ENCODE data around the gene MLN.

The MLN gene

GRCh38 chr6:33797626-33798342 is 6.0 kb downstream of the MLN start:
- H3K4me1 Mint-ChIP-seq = peaks cover 0 to 5% of the 10 kb centered on the region in 2 donors
- peaks cover 34 to 49% of the 10 kb centered on the region in 2 donors for H3K27me3 Mint-ChIP-seq
- peak overlapping the region; percentile 15 for H3K27ac Mint-ChIP-seq
- DNase-seq = no peak
- H3K9me3 Mint-ChIP-seq = no peaks in the 10 kb centered on the region
- ATAC-seq (replicated peaks) = no peak
- no peak overlapping the region for H3K4me3 Mint-ChIP-seq
- H3K36me3 Mint-ChIP-seq = no peaks in the 10 kb centered on the region

- H3K36me3 Mint-ChIP-seq = peaks cover 0 to 2% of the 10 kb centered on the region in 2 donors
- no peak overlapping the region for H3K4me3 Mint-ChIP-seq
- H3K9me3 Mint-ChIP-seq = no peaks in the 10 kb centered on the region
- H3K27ac Mint-ChIP-seq = peak overlapping the region; percentile 33
- ATAC-seq (replicated peaks) = peak in 1 of 2 donors; percentile 38
- peaks cover 4 to 8% of the 10 kb centered on the region in 2 donors for H3K4me1 Mint-ChIP-seq
- peaks cover 25 to 37% of the 10 kb centered on the region in 2 donors for H3K27me3 Mint-ChIP-seq
- no peak for DNase-seq
Measured at GRCh38 chr6:33794910-33795623, 8.7 kb downstream of the MLN start.

DNA sequence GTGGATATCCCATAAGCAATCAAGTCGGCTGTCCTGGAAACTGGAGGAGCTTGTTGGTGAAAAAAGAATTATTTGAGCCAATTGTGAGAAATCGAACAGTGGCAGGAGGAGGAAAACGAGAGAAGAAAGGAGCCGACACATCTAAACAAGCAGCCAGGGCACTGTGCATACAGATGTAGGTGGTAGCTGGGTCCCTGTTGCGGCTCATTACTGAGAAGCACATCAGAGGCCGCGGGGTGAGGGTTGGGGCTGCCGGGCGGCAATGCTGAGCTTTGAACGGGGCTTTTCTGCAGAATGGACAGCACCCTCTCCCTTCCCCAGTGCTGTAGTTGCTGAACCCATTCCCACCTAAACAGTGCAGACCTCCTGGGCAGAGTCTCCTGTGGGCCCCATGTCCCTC is 10.8 kb downstream of the MLN start:
- DNase-seq = no peak
- Mint-ChIP-seq H3K27me3 (peaks cover 9 to 20% of the 10 kb centered on the region in 2 donors), H3K4me3 (no peak overlapping the region), H3K27ac (peak overlapping the region; percentile 10), H3K4me1 (peaks cover 10 to 14% of the 10 kb centered on the region in 2 donors), H3K9me3 (no peaks in the 10 kb centered on the region), H3K36me3 (peaks cover 2 to 6% of the 10 kb centered on the region in 2 donors)
- no peak for ATAC-seq (replicated peaks)

- Mint-ChIP-seq H3K27ac (no peak overlapping the region), H3K27me3 (peaks cover 0 to 10% of the 10 kb centered on the region in 2 donors), H3K4me1 (peaks cover 22 to 23% of the 10 kb centered on the region in 2 donors), H3K9me3 (no peaks in the 10 kb centered on the region), H3K4me3 (no peak overlapping the region), H3K36me3 (peaks cover 4 to 9% of the 10 kb centered on the region in 2 donors)
- DNase-seq = no peak
- no peak for ATAC-seq (replicated peaks)
Measured at GRCh38 chr6:33791620-33792019, 12.2 kb downstream of the MLN start.

- H3K27me3 Mint-ChIP-seq = peaks cover 0 to 6% of the 10 kb centered on the region in 2 donors
- DNase-seq (no peak), ATAC-seq (replicated peaks) (no peak)
- H3K4me3 Mint-ChIP-seq = no peak overlapping the region
- peaks cover 8 to 14% of the 10 kb centered on the region in 2 donors for H3K36me3 Mint-ChIP-seq
- no peaks in the 10 kb centered on the region for H3K9me3 Mint-ChIP-seq
- peaks cover 28 to 31% of the 10 kb centered on the region in 2 donors for H3K4me1 Mint-ChIP-seq
- H3K27ac Mint-ChIP-seq = no peak overlapping the region
Measured at GRCh38 chr6:33790910-33791309, 12.9 kb downstream of the MLN start.

GRCh38 chr6:33790379-33790778 is 13.4 kb downstream of the MLN start:
- Mint-ChIP-seq H3K4me1 (peaks cover 28 to 34% of the 10 kb centered on the region in 2 donors), H3K9me3 (no peaks in the 10 kb centered on the region), H3K27ac (peak overlapping the region; percentile 5), H3K36me3 (peaks cover 8 to 14% of the 10 kb centered on the region in 2 donors), H3K27me3 (peaks cover 0 to 6% of the 10 kb centered on the region in 2 donors), H3K4me3 (peak overlapping the region; percentile 33 to 37)
- DNase-seq = no peak
- ATAC-seq (replicated peaks) = no peak

- no peaks in the 10 kb centered on the region for H3K9me3 Mint-ChIP-seq
- ATAC-seq (replicated peaks) = no peak
- peak overlapping the region; percentile 78 to 86 for H3K4me3 Mint-ChIP-seq
- peaks cover 0 to 6% of the 10 kb centered on the region in 2 donors for H3K27me3 Mint-ChIP-seq
- peaks cover 30 to 42% of the 10 kb centered on the region in 2 donors for H3K4me1 Mint-ChIP-seq
- no peak for DNase-seq
- H3K36me3 Mint-ChIP-seq = peaks cover 14 to 22% of the 10 kb centered on the region in 2 donors
- peak overlapping the region; percentile 95 for H3K27ac Mint-ChIP-seq
Measured at GRCh38 chr6:33789550-33789895, 14.3 kb downstream of the MLN start.

DNA sequence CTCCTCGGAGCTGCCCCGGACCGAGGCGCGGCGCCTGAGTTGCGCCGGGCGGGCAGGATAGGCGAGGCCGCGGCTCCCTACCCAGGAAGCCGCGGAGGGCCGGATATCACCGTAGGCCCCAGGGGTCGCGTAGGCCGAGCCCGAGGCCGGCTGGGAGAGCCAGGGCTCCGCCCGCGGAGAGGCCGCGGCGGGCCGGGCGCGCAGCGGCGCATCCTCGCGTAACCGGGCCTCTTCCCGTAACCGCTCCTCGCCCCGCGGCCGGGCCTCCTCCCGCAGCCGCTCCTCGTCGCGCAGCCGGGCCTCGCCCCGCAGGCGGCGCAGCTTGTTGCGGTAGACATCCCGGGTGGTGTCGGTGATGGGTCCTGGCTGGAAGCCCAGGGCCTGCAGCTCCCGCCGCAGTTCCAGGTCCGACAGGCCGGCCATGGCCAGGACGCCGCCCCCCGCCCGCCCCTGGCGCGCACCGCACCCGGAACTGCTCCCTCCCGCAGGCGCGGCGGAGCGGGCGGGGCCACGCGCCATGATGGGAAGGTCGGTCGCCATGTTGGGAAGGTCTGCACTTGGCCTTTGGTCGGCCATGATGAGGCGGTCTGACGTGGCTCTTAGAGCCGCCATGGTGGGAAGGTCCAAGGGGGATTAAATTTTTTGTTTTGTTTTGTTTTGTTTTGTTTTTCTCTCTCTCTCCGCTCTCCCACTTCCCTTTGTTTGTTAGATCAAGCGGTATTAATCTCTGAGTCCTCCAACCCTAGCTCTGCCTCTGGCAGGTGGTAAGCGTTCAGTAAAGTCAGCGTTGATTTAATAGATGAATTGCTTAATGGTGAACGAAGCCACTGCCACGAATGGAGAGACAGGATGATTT is 14.9 kb downstream of the MLN start, which contains the start of gene LEMD2:
Gene LEMD2 (minus strand): TSS at position 437 of the 856 bp plus-strand sequence. CDS start 14 bp downstream, at position 423.
- peaks cover 0 to 6% of the 10 kb centered on the region in 2 donors for H3K27me3 Mint-ChIP-seq
- DNase-seq (peak; percentile 92), ATAC-seq (replicated peaks) (peak; percentile 88 to 90)
- peaks cover 16 to 25% of the 10 kb centered on the region in 2 donors for H3K36me3 Mint-ChIP-seq
- peak within 1 kb of the TSS; percentile 86 to 91 for H3K4me3 Mint-ChIP-seq
- no peaks in the 10 kb centered on the region for H3K9me3 Mint-ChIP-seq
- peaks cover 31 to 48% of the 10 kb centered on the region in 2 donors for H3K4me1 Mint-ChIP-seq
- peak within 1 kb of the TSS; percentile 95 for H3K27ac Mint-ChIP-seq

DNA sequence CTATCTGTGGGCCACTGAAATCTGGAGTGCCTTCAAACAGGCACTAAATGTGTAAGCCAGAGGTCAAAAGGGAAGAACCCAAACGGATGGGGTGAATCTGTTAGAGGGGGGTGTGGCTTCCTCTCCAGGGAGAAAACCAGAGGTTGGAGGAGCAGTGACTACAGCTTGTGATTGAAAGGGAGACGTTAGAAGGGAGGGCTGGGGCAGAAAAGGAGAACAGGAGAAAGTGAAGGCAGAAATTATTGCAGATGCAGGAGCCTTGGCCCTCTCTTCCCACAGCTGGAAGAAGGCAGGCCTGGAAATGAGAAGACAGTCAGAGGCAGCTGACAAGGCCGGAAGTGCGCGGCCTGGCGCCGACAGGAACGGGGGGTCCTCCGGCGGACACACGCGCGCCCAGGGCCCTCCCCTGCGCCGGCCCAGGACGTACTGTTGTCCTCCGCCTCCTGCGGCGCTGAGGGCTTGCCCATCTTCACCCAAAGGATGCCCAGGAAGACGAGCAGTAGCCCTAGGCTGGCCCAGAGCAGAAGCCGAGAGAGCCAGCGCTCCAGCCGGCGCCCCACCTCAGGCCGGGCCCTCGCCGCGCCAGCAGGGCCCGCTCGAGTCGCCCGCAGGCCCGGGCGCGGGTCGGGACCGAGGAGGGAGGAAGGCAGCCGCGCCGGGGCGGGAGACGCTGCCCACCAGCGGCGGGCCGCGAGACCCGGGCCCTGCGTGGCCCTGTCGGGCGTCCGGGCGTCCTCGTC is 15.7 kb downstream of the MLN start:
- peaks cover 24 to 32% of the 10 kb centered on the region in 2 donors for H3K36me3 Mint-ChIP-seq

DNA sequence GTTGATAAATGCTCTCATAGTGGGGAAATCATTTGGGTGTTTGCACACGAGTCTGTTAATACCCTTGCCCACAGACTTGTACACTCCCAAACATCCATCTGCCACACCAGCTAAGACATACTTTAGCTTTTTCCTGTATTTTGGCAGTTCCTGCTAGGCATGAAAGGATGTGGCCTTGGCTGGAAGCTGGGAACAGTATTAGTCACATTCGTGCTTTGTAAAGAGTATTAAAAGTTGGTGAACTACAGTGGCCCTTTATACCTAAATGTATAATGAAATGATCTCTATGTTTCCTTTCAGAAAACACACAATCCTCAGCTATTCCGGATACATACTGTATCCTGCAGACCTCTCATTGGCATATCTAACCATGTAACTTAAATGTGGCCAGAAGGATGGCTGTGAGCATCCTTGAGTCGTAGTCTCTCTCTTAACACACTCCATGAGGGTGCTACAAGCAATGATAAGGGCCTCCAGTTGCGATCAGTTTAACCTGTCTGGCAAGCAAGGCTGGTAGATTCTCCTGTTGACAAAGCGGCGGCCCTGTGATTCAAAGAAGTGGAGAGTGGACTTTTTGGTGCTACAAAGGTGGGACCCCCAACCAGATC is 16.4 kb downstream of the MLN start:
- H3K4me1 Mint-ChIP-seq = peaks cover 33 to 62% of the 10 kb centered on the region in 2 donors
- H3K9me3 Mint-ChIP-seq = no peaks in the 10 kb centered on the region
- no peaks in the 10 kb centered on the region for H3K27me3 Mint-ChIP-seq
- peaks cover 28 to 34% of the 10 kb centered on the region in 2 donors for H3K36me3 Mint-ChIP-seq
- peak overlapping the region; percentile 94 for H3K27ac Mint-ChIP-seq
- no peak for DNase-seq
- H3K4me3 Mint-ChIP-seq = peak overlapping the region; percentile 86 to 91
- ATAC-seq (replicated peaks) = no peak

More for the DNA sequence above, 15.7 kb downstream of the MLN start:
- peak overlapping the region; percentile 94 for H3K27ac Mint-ChIP-seq
- peaks cover 0 to under 1% of the 10 kb centered on the region in 2 donors for H3K27me3 Mint-ChIP-seq
- DNase-seq (peak; percentile 57), ATAC-seq (replicated peaks) (peak; percentile 69 to 75)
- peaks cover 33 to 56% of the 10 kb centered on the region in 2 donors for H3K4me1 Mint-ChIP-seq
- no peaks in the 10 kb centered on the region for H3K9me3 Mint-ChIP-seq
- peak overlapping the region; percentile 86 to 91 for H3K4me3 Mint-ChIP-seq

DNA sequence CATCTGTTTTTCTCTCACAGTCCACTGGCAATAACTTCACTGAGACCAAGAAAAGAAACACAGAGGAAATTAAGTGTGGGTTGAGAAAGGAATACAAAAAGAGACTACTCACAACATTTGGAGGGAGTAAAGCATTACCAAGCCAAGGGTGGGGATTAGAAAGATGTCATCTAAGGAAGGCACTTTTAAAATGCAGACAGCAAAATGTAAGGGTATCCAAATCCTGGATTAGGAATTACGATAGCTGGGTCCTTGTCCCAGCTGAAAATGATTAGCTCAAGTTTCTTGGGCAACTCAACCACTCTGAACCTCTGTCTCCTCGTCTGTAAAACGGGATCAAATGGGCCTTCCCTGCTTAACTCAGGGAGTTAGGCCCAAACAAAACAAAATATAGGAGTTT is 17.1 kb downstream of the MLN start:
- Mint-ChIP-seq H3K4me3 (no peak overlapping the region), H3K36me3 (peaks cover 33 to 40% of the 10 kb centered on the region in 2 donors), H3K27ac (no peak overlapping the region), H3K4me1 (peaks cover 38 to 67% of the 10 kb centered on the region in 2 donors), H3K27me3 (no peaks in the 10 kb centered on the region), H3K9me3 (no peaks in the 10 kb centered on the region)
- ATAC-seq (replicated peaks) (no peak), DNase-seq (no peak)

DNA sequence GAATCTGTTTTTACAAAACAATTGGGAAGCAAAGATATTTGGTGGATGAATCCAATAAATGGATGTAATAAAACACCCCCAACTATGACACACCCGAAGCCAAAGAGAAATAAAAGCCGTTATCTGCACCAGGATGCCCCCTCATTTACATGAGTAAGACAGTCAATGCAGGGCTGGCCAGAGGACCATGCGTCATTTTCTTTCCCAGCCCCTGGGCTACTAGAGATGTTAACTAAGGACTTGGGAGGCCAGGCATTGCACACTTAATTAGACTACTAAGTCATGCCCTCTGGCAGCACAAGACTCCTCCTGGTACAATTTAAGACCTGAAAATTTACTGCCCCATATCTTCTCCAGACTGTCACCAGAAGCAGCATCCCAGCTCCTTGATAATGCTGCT is 18.0 kb downstream of the MLN start:
- Mint-ChIP-seq H3K27me3 (no peaks in the 10 kb centered on the region), H3K9me3 (no peaks in the 10 kb centered on the region), H3K4me1 (peaks cover 38 to 67% of the 10 kb centered on the region in 2 donors), H3K36me3 (peaks cover 32 to 46% of the 10 kb centered on the region in 2 donors), H3K27ac (peak overlapping the region; percentile 76), H3K4me3 (no peak overlapping the region)
- DNase-seq (no peak), ATAC-seq (replicated peaks) (no peak)

DNA sequence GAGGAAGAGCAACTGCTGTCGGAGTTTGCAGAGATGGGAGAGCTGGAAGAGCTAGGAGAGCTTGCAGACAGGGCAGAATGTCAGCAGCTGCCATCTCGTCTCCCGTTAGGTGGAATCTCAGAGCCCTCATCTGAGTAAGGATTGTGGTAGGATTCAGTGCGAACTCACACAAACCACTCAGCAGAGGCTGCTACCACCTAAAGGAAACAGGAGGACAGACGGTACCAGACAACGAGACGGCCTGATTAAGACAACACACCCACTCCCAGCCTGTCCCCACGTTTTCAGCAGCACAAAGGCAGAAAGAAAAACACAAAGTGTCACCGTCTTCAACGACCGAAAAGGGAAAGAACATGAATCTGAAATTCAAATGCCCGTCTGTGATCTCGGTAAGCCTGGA is 19.0 kb downstream of the MLN start:
- H3K27ac Mint-ChIP-seq = peak overlapping the region; percentile 56
- no peaks in the 10 kb centered on the region for H3K9me3 Mint-ChIP-seq
- no peak for DNase-seq
- no peak overlapping the region for H3K4me3 Mint-ChIP-seq
- peaks cover 42 to 54% of the 10 kb centered on the region in 2 donors for H3K36me3 Mint-ChIP-seq
- peaks cover 35 to 63% of the 10 kb centered on the region in 2 donors for H3K4me1 Mint-ChIP-seq
- no peak for ATAC-seq (replicated peaks)
- no peaks in the 10 kb centered on the region for H3K27me3 Mint-ChIP-seq

All from stimulated activated naive B cell treated with anti-CD40 and anti-IgM and Interleukin-4, amounts not matched to agents 10 μg/mL and 1 μg/mL and 100 μg/mL, for 72 hours (primary cell).